Activated T-helper 1 cell treated with anti-CD3 and anti-CD28 coated beads, Interleukin-12 subunit alpha, Interleukin-12 subunit beta, Interleukin-2, Interleukin-4 antibody, amounts not matched to agents 30 ng/mL and 10 ng/mL and 1 ng/mL, durations not matched to agents 14 hours and 24 hours and 36 hours (primary cell): ENCODE results near the gene NCK2. TPM values are rescaled to one million over a fixed set of nuclear protein-coding genes. Genes with fewer than 3 reads are reported as not detected.

Experiments used
- DNase-seq: peaks from one replicate; pipeline ENCODE4 v3.0.0; 2021; ENCODE audit warnings: low spot score
- H3K27ac Mint-ChIP-seq: one replicate; pipeline ENCODE4 v1.8.0; 2021; ENCODE audit warnings: mild to moderate bottlenecking, mixed read lengths
- H3K27me3 Mint-ChIP-seq: one replicate; pipeline ENCODE4 v1.8.0; 2022; ENCODE audit warnings: mild to moderate bottlenecking, moderate library complexity, mixed read lengths; ENCODE audit not compliant: insufficient read depth
- H3K36me3 Mint-ChIP-seq: one replicate; pipeline ENCODE4 v1.8.0; 2021; ENCODE audit warnings: low read depth, mixed read lengths
- H3K4me1 Mint-ChIP-seq: one replicate; pipeline ENCODE4 v1.8.0; 2021; ENCODE audit warnings: low read depth, mixed read lengths
- H3K4me3 Mint-ChIP-seq: one replicate; pipeline ENCODE4 v1.8.0; 2021; ENCODE audit warnings: mild to moderate bottlenecking, moderate library complexity, mixed read lengths
- H3K9me3 Mint-ChIP-seq: one replicate; pipeline ENCODE4 v1.8.0; 2021; ENCODE audit warnings: mixed read lengths
- intact Hi-C: fragments of 100-400 bp; cut with micrococcal nuclease; formaldehyde crosslinking; loops from one replicate; pipeline ENCODE4 v1.15.1; 2024
- total RNA-seq: library from RNA; stranded (reverse); gene quantifications from 2 replicates; pipeline ENCODE4 v1.2.3, GENCODE V29; 2022

NCK2 gene
- total RNA-seq, 1 donor from 2014 or later: 79.9 TPM

DNA sequence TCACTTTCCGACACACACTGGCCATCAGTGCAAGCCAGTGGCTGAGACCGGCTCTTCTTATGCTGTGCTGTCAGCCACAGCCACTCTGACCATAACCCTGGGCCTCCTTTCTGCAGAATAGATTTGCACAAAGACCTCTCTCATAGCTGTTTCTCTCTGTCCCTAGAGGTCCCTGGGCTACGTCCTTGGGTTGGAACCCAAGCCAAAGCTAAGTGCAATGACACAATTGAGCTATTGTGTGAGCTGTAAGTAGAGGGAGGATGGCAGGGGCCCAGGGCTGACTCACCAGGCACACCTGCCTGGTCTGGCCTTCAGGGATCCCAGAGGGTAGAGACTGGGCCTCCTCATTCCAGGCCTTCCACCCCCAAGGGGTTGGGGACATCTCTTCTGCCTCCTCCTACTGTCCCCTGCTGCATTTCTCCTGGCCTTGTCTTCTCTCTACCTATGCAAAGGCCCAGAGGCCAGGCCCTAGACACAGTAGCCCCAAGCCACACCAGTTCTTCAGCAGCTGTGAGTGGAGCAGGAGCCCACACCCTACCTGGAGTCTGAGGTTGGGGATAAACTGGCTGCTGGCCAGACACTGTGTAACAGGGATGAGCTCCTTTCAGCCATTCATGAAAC, 174.6 kb downstream of the NCK2 start:
- H3K27ac Mint-ChIP-seq: no peak overlapping the region
- H3K36me3 Mint-ChIP-seq: peaks cover 19% of the 10 kb centered on the region
- H3K27me3 Mint-ChIP-seq: no peaks in the 10 kb centered on the region
- no peak for DNase-seq
- peaks cover 29% of the 10 kb centered on the region for H3K9me3 Mint-ChIP-seq
- peaks cover 31% of the 10 kb centered on the region for H3K4me1 Mint-ChIP-seq
- H3K4me3 Mint-ChIP-seq: no peak overlapping the region
- intact Hi-C loops: no loop called here

DNA sequence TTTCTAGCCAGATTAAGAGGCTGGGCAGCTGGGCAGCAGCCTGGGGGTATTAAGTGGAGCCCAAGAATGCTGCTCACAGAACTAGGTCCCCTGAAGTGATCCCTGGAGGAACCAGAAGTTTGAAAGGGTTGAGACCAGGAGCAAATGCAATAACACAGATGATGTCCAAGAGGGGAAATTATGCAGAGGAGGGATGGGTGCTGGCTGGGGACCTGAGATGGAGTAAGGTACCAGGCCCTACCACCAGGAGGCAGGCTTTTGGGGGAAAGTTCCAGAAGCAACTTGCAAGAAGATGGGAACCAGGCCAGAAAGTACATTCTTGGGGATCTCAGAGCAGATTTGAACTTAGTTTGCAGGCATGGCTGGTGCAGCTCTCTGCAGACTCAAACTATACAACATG, 175.1 kb downstream of the NCK2 start:
- intact Hi-C loops: no loop called here
- Mint-ChIP-seq H3K4me1 (peaks cover 31% of the 10 kb centered on the region), H3K27ac (no peak overlapping the region)

GRCh38 chr2:105924271-105924670, 179.6 kb downstream of the NCK2 start:
- H3K9me3 Mint-ChIP-seq: peaks cover 20% of the 10 kb centered on the region
- no peaks in the 10 kb centered on the region for H3K27me3 Mint-ChIP-seq
- H3K4me3 Mint-ChIP-seq: no peak overlapping the region
- peak overlapping the region; percentile 16 for H3K27ac Mint-ChIP-seq
- peaks cover 40% of the 10 kb centered on the region for H3K4me1 Mint-ChIP-seq
- peaks cover 17% of the 10 kb centered on the region for H3K36me3 Mint-ChIP-seq
- intact Hi-C loops: no loop called here
- DNase-seq: no peak

More for the DNA sequence above, 175.1 kb downstream of the NCK2 start:
- no peak overlapping the region for H3K4me3 Mint-ChIP-seq
- H3K36me3 Mint-ChIP-seq: peaks cover 18% of the 10 kb centered on the region
- no peaks in the 10 kb centered on the region for H3K27me3 Mint-ChIP-seq
- peaks cover 26% of the 10 kb centered on the region for H3K9me3 Mint-ChIP-seq
- DNase-seq: peak; percentile 13

DNA sequence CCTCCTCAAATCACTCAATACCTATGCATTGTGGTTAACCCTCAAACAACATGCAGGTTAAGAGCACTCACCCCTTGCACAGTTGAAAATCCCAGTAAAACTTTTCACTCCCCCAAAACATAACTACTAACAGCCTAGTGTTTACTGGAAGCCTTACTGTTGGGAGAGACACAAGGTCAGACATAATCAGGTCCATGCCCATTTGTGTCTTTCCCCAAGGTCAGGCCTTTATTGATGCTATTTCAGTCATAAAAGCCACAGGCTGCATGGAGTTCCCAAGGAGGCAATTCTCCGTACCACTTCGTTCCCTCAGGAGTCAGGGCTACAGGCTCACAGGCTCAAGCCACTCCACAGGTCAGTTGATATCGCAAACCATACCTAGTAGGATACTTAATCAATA, 180.2 kb downstream of the NCK2 start:
- Mint-ChIP-seq H3K36me3 (peaks cover 17% of the 10 kb centered on the region), H3K27ac (no peak overlapping the region), H3K9me3 (peaks cover 20% of the 10 kb centered on the region), H3K4me1 (peaks cover 40% of the 10 kb centered on the region), H3K27me3 (no peaks in the 10 kb centered on the region), H3K4me3 (no peak overlapping the region)
- intact Hi-C loops: no loop called here
- no peak for DNase-seq

DNA sequence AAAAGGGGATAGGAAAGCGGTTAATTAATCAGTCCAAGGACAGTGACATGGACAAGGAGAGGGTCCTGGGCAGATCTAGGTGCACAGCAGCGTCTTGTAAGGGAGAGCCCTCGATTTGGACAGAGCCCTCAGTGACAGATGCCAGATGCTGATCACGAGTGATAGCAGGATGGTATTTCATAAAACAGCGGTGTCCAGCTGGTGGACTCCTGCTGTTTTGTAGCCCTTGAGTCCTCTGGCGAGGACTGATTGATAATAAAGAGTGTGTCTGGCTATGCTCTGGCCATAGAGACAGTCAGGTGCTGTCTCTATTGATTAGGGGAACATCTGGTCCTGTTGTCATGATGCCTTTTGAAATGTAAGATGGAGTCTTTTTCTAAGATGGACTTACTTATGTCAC, 180.7 kb downstream of the NCK2 start:
- no peak for DNase-seq
- H3K36me3 Mint-ChIP-seq: peaks cover 16% of the 10 kb centered on the region
- intact Hi-C loops: no loop called here
- peaks cover 18% of the 10 kb centered on the region for H3K9me3 Mint-ChIP-seq
- no peak overlapping the region for H3K27ac Mint-ChIP-seq
- no peak overlapping the region for H3K4me3 Mint-ChIP-seq
- no peaks in the 10 kb centered on the region for H3K27me3 Mint-ChIP-seq
- H3K4me1 Mint-ChIP-seq: peaks cover 42% of the 10 kb centered on the region

- intact Hi-C loops: loop anchor here (1.0 to 2.0 kb wide), 5 partner anchors 14 to 130 kb away; no protein-coding TSS in a partner anchor
- Mint-ChIP-seq H3K27me3 (no peaks in the 10 kb centered on the region), H3K9me3 (peaks cover 3% of the 10 kb centered on the region), H3K4me1 (peaks cover 44% of the 10 kb centered on the region), H3K27ac (peak overlapping the region; percentile 85), H3K36me3 (peaks cover 7% of the 10 kb centered on the region), H3K4me3 (peak overlapping the region; percentile 23)
- peak; percentile 49 for DNase-seq
These were observed 182.4 kb downstream of the NCK2 start for GRCh38 chr2:105926960-105927678.

DNA sequence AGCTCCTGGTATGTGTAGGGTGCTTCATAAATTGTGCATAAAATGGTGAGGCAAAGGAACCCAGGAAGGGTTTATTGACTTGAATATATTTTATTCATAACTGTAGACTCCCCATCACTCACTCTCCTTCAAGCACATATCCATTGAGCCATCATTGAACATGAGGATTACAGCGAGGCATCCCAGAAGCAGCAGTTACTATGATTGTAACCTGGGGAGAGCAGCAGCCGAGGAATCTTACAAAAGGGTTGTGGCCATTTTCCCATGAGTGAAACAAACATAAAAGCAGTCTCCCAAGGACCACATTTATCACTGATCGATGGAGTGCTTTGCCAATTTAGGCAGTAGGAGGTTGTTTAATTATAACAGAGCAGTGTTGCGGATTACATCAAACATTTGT, 183.4 kb downstream of the NCK2 start:
- DNase-seq: no peak
- Mint-ChIP-seq H3K9me3 (peaks cover under 1% of the 10 kb centered on the region), H3K4me3 (no peak overlapping the region), H3K36me3 (peaks cover 8% of the 10 kb centered on the region), H3K27me3 (no peaks in the 10 kb centered on the region), H3K4me1 (peaks cover 44% of the 10 kb centered on the region), H3K27ac (peak overlapping the region; percentile 29)
- intact Hi-C loops: no loop called here

DNA sequence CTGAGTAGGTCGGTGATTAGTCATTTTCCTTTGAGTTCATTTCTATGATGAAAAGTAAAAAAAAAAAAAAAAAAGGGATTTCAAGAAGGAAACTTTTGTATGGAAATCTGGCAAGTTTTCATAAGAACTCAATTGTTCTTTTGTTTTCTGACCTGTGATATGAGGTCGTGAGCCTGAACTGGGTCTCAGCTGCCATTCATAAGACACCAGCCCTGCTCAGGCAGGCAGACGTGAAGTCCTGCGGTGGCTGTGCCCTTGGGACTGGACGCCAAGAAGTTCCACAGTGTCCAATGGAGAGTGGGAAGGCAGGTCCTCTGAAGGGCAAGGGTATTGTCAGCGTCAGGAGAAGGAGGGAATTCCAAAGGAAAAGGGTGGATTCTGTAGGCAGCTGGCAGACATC, 183.9 kb downstream of the NCK2 start:
- H3K9me3 Mint-ChIP-seq: peaks cover 5% of the 10 kb centered on the region
- H3K4me3 Mint-ChIP-seq: no peak overlapping the region
- H3K36me3 Mint-ChIP-seq: peaks cover 8% of the 10 kb centered on the region
- DNase-seq: no peak
- peak overlapping the region; percentile 29 for H3K27ac Mint-ChIP-seq
- H3K27me3 Mint-ChIP-seq: no peaks in the 10 kb centered on the region
- intact Hi-C loops: no loop called here
- H3K4me1 Mint-ChIP-seq: peaks cover 44% of the 10 kb centered on the region

DNA sequence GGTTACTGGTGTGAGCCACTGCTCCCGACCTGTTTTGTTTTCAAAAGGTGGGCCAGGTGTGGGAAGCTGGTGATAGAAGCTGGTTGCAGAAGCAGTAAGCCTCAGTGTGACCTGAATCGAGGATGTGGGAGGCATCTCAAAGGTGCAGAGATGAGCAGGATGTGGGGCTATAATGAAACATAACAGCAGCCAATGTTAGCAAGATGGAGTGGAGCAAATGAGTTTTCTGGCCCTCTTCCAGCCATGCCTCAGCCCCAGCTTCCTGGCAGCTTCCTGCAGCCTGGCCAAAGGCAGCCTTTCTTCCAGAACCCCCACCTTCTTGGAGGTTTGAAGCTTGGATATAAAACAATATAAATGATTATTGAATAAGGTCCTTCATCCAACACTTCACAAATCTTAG, 184.8 kb downstream of the NCK2 start:
- peak overlapping the region; percentile 22 for H3K4me3 Mint-ChIP-seq
- peaks cover 44% of the 10 kb centered on the region for H3K4me1 Mint-ChIP-seq
- peak; percentile 21 for DNase-seq
- H3K27ac Mint-ChIP-seq: peak overlapping the region; percentile 73
- intact Hi-C loops: no loop called here
- H3K27me3 Mint-ChIP-seq: no peaks in the 10 kb centered on the region
- peaks cover 11% of the 10 kb centered on the region for H3K36me3 Mint-ChIP-seq
- peaks cover 9% of the 10 kb centered on the region for H3K9me3 Mint-ChIP-seq

GRCh38 chr2:105932582-105932981, 187.9 kb downstream of the NCK2 start:
- intact Hi-C loops: no loop called here
- Mint-ChIP-seq H3K9me3 (peaks cover 9% of the 10 kb centered on the region), H3K27me3 (no peaks in the 10 kb centered on the region), H3K27ac (no peak overlapping the region), H3K4me1 (peaks cover 31% of the 10 kb centered on the region), H3K4me3 (no peak overlapping the region), H3K36me3 (peaks cover 10% of the 10 kb centered on the region)
- DNase-seq: no peak

GRCh38 chr2:105933906-105934305, 189.2 kb downstream of the NCK2 start:
- Mint-ChIP-seq H3K9me3 (peaks cover 18% of the 10 kb centered on the region), H3K27ac (peak overlapping the region; percentile 14), H3K36me3 (peaks cover 7% of the 10 kb centered on the region), H3K4me3 (no peak overlapping the region), H3K27me3 (no peaks in the 10 kb centered on the region), H3K4me1 (peaks cover 18% of the 10 kb centered on the region)
- no peak for DNase-seq
- intact Hi-C loops: loop anchor here (2.0 kb wide), 2 partner anchors 19 to 151 kb away; no protein-coding TSS in a partner anchor

GRCh38 chr2:105934467-105934866, 189.8 kb downstream of the NCK2 start:
- peak overlapping the region; percentile 22 for H3K4me3 Mint-ChIP-seq
- peaks cover 24% of the 10 kb centered on the region for H3K9me3 Mint-ChIP-seq
- peak; percentile 41 for DNase-seq
- peaks cover 13% of the 10 kb centered on the region for H3K4me1 Mint-ChIP-seq
- H3K36me3 Mint-ChIP-seq: peaks cover 9% of the 10 kb centered on the region
- peak overlapping the region; percentile 19 for H3K27ac Mint-ChIP-seq
- intact Hi-C loops: loop anchor here (2.0 kb wide), 2 partner anchors 20 to 150 kb away; no protein-coding TSS in a partner anchor
- H3K27me3 Mint-ChIP-seq: no peaks in the 10 kb centered on the region

DNA sequence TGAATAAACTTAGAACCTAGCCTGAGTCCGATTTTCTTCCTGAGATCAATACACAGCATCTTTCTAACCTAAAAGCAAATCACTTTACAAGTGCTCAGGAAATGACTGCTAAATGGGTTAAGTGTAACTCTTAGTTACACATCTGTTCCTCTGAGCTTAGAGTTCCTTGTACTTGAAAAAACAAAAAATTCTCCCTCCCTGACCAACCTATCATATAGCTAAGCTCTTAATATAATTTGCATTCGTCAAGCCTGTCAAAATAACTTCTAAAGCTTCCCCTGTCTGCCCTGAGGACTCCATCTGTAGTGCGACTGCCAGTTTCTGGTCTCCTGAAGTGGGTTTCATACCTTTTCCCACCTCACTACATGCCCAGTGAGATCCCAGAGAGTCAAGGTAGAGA, 190.4 kb downstream of the NCK2 start:
- no peak for DNase-seq
- Mint-ChIP-seq H3K36me3 (peaks cover 10% of the 10 kb centered on the region), H3K9me3 (peaks cover 25% of the 10 kb centered on the region), H3K27ac (no peak overlapping the region), H3K4me3 (no peak overlapping the region), H3K27me3 (no peaks in the 10 kb centered on the region), H3K4me1 (peaks cover 7% of the 10 kb centered on the region)
- intact Hi-C loops: loop anchor here (2.0 kb wide), 2 partner anchors 20 to 150 kb away; no protein-coding TSS in a partner anchor
